Panc1 (cell line): ENCODE data around the gene LDLRAD4. TPM values are rescaled to one million over a fixed set of nuclear protein-coding genes. Genes with fewer than 3 reads are reported as not detected.

Source experiments
- ATAC-seq: fragments of 200-7000 bp; cut with Tn5 transposase; 2 replicates; pipeline ENCODE4 v1.9.1; 2020; ENCODE audit warnings: mild to moderate bottlenecking, moderate library complexity
- BruUV-seq: library from RNA; stranded (reverse); fragments of 400-500 nt; replicated peaks from 2 replicates; lab custom pipeline; 2021; lab: Mats Ljungman, UMichigan
- CTCF ChIA-PET: fragments of 300-600 bp; sonication (Branson Sonifier 250); formaldehyde crosslinking; loops from one replicate; lab custom pipeline; 2022; ENCODE audit warnings: antibody characterized with exemption; lab: Charles Lee
- POLR2A ChIA-PET: fragments of 300-600 bp; sonication (Branson Sonifier 250); formaldehyde crosslinking; loops from one replicate; lab custom pipeline; 2022; ENCODE audit warnings: antibody characterized with exemption; lab: Charles Lee
- DNase-seq: peaks from one replicate; pipeline ENCODE4 v3.0.0-alpha.2; 2010; ENCODE audit warnings: low read depth, low spot score
- H3K27ac ChIP-seq: 2 replicates; pipeline ENCODE4 v1.5.1; 2011; ENCODE audit warnings: mild to moderate bottlenecking, low read length, inconsistent platforms
- H3K27me3 ChIP-seq: fragments of 200-500 bp; sonication (Bioruptor generic); 2 replicates; pipeline ENCODE4 v1.6.0; 2014; ENCODE audit warnings: low read length, inconsistent platforms; ENCODE audit not compliant: control insufficient read depth, insufficient read depth
- H3K36me3 ChIP-seq: fragments of 200-500 bp; sonication (Bioruptor generic); 2 replicates; pipeline ENCODE4 v1.5.1; 2014; ENCODE audit warnings: inconsistent platforms, mild to moderate bottlenecking, low read length, moderate library complexity; ENCODE audit not compliant: control insufficient read depth, insufficient read depth
- H3K4me1 ChIP-seq: 2 replicates; pipeline ENCODE4 v1.5.1; 2011; ENCODE audit warnings: inconsistent platforms, mild to moderate bottlenecking, low read length, moderate library complexity; ENCODE audit not compliant: control insufficient read depth, insufficient read depth
- H3K4me3 ChIP-seq, 2 experiments: 2 replicates each; pipeline ENCODE4 v1.5.1; 2011 to 2012; ENCODE audit warnings: low read depth in 2 of 2, low read length in 2 of 2, mild to moderate bottlenecking in 2 of 2, inconsistent platforms in 1 of 2, moderate library complexity in 1 of 2
- H3K9me3 ChIP-seq: fragments of 200-500 bp; sonication (Bioruptor generic); 2 replicates; pipeline ENCODE4 v1.5.1; 2014; ENCODE audit warnings: low read depth, mild to moderate bottlenecking, inconsistent platforms, low read length, moderate library complexity; ENCODE audit not compliant: control insufficient read depth, insufficient read depth
- POLR2AphosphoS5 ChIP-seq: IDR thresholded peaks from 2 replicates; pipeline ENCODE4 v1.6.1; 2012; ENCODE audit warnings: mild to moderate bottlenecking, low read depth, low read length, moderate library complexity
- SIN3A ChIP-seq: IDR thresholded peaks from 2 replicates; pipeline ENCODE4 v1.6.1; 2012; ENCODE audit warnings: low read depth, mild to moderate bottlenecking, low read length, moderate library complexity, borderline replicate concordance; ENCODE audit not compliant: insufficient read depth
- TCF7L2 ChIP-seq: IDR thresholded peaks from 2 replicates; pipeline ENCODE4 v1.6.1; 2011; ENCODE audit warnings: mild to moderate bottlenecking, low read depth, low read length, inconsistent platforms
- in situ Hi-C: cut with HindIII; loops from 2 replicates; pipeline ENCODE4 v1.10.0; 2016; ENCODE audit warnings: low sequenced_read_pairs, low pct_unique_long_range_greater_than_20kb
- intact Hi-C: fragments of 100-400 bp; cut with micrococcal nuclease; formaldehyde crosslinking; loops from one replicate; pipeline ENCODE4 v1.10.0; 2022; ENCODE audit not compliant: unreplicated experiment
- total RNA-seq: library from RNA; stranded (reverse); gene quantifications from one replicate; pipeline ENCODE4 v1.2.1, GENCODE V29; 2021; ENCODE audit not compliant: unreplicated experiment
- TF ChIP-seq, protein P1 (sequence below), 2 experiments: IDR thresholded peaks; 2 replicates each; pipeline ENCODE4 v1.6.1; 2011 to 2012; ENCODE audit warnings: low read depth in 2 of 2, control low read depth in 1 of 2, low read length in 1 of 2, mild to moderate bottlenecking in 1 of 2, moderate library complexity in 1 of 2; ENCODE audit not compliant: insufficient read depth in 1 of 2
- TF ChIP-seq, protein P2 (sequence below): fragments of 450-650 bp; IDR thresholded peaks from 2 replicates; pipeline ENCODE4 v1.5.1; 2017; ENCODE audit warnings: mild to moderate bottlenecking

Gene LDLRAD4
- total RNA-seq, 1 experiment from 2014 or later: 0.28 TPM

- DNase-seq (no peak), ATAC-seq (no peak)
- no peaks in the 10 kb centered on the region for H3K9me3 ChIP-seq
- TF ChIP-seq, protein P1, sequence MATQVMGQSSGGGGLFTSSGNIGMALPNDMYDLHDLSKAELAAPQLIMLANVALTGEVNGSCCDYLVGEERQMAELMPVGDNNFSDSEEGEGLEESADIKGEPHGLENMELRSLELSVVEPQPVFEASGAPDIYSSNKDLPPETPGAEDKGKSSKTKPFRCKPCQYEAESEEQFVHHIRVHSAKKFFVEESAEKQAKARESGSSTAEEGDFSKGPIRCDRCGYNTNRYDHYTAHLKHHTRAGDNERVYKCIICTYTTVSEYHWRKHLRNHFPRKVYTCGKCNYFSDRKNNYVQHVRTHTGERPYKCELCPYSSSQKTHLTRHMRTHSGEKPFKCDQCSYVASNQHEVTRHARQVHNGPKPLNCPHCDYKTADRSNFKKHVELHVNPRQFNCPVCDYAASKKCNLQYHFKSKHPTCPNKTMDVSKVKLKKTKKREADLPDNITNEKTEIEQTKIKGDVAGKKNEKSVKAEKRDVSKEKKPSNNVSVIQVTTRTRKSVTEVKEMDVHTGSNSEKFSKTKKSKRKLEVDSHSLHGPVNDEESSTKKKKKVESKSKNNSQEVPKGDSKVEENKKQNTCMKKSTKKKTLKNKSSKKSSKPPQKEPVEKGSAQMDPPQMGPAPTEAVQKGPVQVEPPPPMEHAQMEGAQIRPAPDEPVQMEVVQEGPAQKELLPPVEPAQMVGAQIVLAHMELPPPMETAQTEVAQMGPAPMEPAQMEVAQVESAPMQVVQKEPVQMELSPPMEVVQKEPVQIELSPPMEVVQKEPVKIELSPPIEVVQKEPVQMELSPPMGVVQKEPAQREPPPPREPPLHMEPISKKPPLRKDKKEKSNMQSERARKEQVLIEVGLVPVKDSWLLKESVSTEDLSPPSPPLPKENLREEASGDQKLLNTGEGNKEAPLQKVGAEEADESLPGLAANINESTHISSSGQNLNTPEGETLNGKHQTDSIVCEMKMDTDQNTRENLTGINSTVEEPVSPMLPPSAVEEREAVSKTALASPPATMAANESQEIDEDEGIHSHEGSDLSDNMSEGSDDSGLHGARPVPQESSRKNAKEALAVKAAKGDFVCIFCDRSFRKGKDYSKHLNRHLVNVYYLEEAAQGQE (IDR thresholded peaks at IDR 0.05; ENCODE audit: insufficient read depth in 1 of 2, low read depth in 2 of 2, low read length in 1 of 2): no peak
- no peak for TF ChIP-seq POLR2AphosphoS5
- TF ChIP-seq, protein P2, sequence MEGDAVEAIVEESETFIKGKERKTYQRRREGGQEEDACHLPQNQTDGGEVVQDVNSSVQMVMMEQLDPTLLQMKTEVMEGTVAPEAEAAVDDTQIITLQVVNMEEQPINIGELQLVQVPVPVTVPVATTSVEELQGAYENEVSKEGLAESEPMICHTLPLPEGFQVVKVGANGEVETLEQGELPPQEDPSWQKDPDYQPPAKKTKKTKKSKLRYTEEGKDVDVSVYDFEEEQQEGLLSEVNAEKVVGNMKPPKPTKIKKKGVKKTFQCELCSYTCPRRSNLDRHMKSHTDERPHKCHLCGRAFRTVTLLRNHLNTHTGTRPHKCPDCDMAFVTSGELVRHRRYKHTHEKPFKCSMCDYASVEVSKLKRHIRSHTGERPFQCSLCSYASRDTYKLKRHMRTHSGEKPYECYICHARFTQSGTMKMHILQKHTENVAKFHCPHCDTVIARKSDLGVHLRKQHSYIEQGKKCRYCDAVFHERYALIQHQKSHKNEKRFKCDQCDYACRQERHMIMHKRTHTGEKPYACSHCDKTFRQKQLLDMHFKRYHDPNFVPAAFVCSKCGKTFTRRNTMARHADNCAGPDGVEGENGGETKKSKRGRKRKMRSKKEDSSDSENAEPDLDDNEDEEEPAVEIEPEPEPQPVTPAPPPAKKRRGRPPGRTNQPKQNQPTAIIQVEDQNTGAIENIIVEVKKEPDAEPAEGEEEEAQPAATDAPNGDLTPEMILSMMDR: no peak
- no peak for TF ChIP-seq SIN3A
- TF ChIP-seq TCF7L2: no peak
- no peaks in the 10 kb centered on the region for H3K4me1 ChIP-seq
- no peak overlapping the region for H3K4me3 ChIP-seq
- no TSS peak for BruUV-seq
- ChIA-PET POLR2A (no interaction called here), CTCF (no interaction called here)
- in situ Hi-C loops: no loop called here
- no peaks in the 10 kb centered on the region for H3K36me3 ChIP-seq
- H3K27me3 ChIP-seq: peaks cover 5% of the 10 kb centered on the region; the same call in 1 of the 2 replicates
- H3K27ac ChIP-seq: no peak overlapping the region
- intact Hi-C loops: no loop called here
Observed at GRCh38 chr18:13328213-13328612, 109.7 kb downstream of the LDLRAD4 start.

GRCh38 chr18:13330996-13331395 lies 112.4 kb downstream of the LDLRAD4 start:
- no peak for TF ChIP-seq POLR2AphosphoS5
- TF ChIP-seq SIN3A: no peak
- TF ChIP-seq, protein P2: no peak
- TF ChIP-seq TCF7L2: no peak
- TF ChIP-seq, protein P1 (IDR thresholded peaks at IDR 0.05; ENCODE audit: insufficient read depth in 1 of 2, low read depth in 2 of 2, low read length in 1 of 2): no peak
- BruUV-seq: no TSS peak
- no peak overlapping the region for H3K27ac ChIP-seq
- intact Hi-C loops (no loop called here), in situ Hi-C loops (no loop called here)
- CTCF ChIA-PET: no interaction called here
- H3K4me3 ChIP-seq: no peak overlapping the region
- no peaks in the 10 kb centered on the region for H3K36me3 ChIP-seq
- no peak for ATAC-seq
- H3K9me3 ChIP-seq: no peaks in the 10 kb centered on the region
- peaks cover 8% of the 10 kb centered on the region; the same call in 1 of the 2 replicates for H3K27me3 ChIP-seq
- DNase-seq: no peak
- H3K4me1 ChIP-seq: no peaks in the 10 kb centered on the region
- POLR2A ChIA-PET: no interaction called here
